ENCODE data around the gene PREB. TPM values are rescaled to one million over a fixed set of nuclear protein-coding genes. Genes with fewer than 3 reads are reported as not detected.
A peak's percentile ranks its signal among the peaks of the same experiment; 100 is the strongest.

The PREB gene
- total and polyA plus RNA-seq, 2 of the 13 experiments (the other 11 are each of a cell fraction or from before 2014, with no cell fraction given): 112 to 192 TPM

GRCh38 chr2:27086090-27086723 is 48.2 kb downstream of the PREB start (continued):
- no peak for TF ChIP-seq ZNF407 (CRISPR knock-in tag; IDR thresholded peaks at IDR 0.05; ENCODE audit: not compliant biosample characterization)
- TF ChIP-seq ZC3H4 (CRISPR knock-in tag; IDR thresholded peaks at IDR 0.05; ENCODE audit: borderline replicate concordance): no peak
- TF ChIP-seq TRIM24 (CRISPR knock-in tag; IDR thresholded peaks at IDR 0.05): no peak
- TF ChIP-seq NFE2L1 (CRISPR knock-in tag; IDR thresholded peaks at IDR 0.05; ENCODE audit: borderline replicate concordance): no peak
- peak; percentile 19; the same call in 1 of the 2 replicates for TF ChIP-seq ISX (CRISPR knock-in tag; conservative IDR thresholded peaks at IDR 0.05)
- no peak for TF ChIP-seq KDM4B (CRISPR knock-in tag; IDR thresholded peaks at IDR 0.05)
- no peak for TF ChIP-seq NAIF1 (CRISPR knock-in tag; IDR thresholded peaks at IDR 0.05; ENCODE audit: borderline replicate concordance)
- TF ChIP-seq GPN1 (CRISPR knock-in tag; IDR thresholded peaks at IDR 0.05; ENCODE audit: borderline replicate concordance): no peak
- no peak for TF ChIP-seq ZNF17 (CRISPR knock-in tag; IDR thresholded peaks at IDR 0.05)
- no peak for TF ChIP-seq FOXM1 (CRISPR knock-in tag; IDR thresholded peaks at IDR 0.05)
- TF ChIP-seq PATZ1 (CRISPR knock-in tag; IDR thresholded peaks at IDR 0.05): peak; percentile 69
- TF ChIP-seq RBAK (CRISPR knock-in tag; IDR thresholded peaks at IDR 0.05): no peak
- no peak; the same call in 1 of the 2 replicates for TF ChIP-seq SATB2 (CRISPR knock-in tag; IDR thresholded peaks at IDR 0.05)
- no peak for TF ChIP-seq ZEB1 (IDR thresholded peaks at IDR 0.05; ENCODE audit: insufficient replicate concordance, low read depth)
- TF ChIP-seq POLR2AphosphoS2 (IDR thresholded peaks at IDR 0.05; ENCODE audit: low read depth, low read length): no peak
- TF ChIP-seq ZNF607 (CRISPR knock-in tag; IDR thresholded peaks at IDR 0.05; ENCODE audit: borderline replicate concordance): peak; percentile 99
- peak; percentile 53; the same call in 1 of the 2 replicates for TF ChIP-seq ZBTB26 (CRISPR knock-in tag; IDR thresholded peaks at IDR 0.05; ENCODE audit: borderline replicate concordance)
- peak; percentile 99 for TF ChIP-seq ZNF234 (CRISPR knock-in tag; conservative IDR thresholded peaks at IDR 0.05)

Data from HepG2 (cell line).